Lung (tissue), 12 donors: ENCODE measurements around the gene MTRFR. TPM values are rescaled to one million over a fixed set of nuclear protein-coding genes. Genes with fewer than 3 reads are reported as not detected.

Experiments used
- ATAC-seq: fragments of 200-7000 bp; cut with Tn5 transposase; one replicate; pipeline ENCODE4 v1.9.1; 2020; ENCODE audit warnings: moderate number of reproducible peaks; ENCODE audit not compliant: insufficient read depth, low FRiP score
- DNase-seq, 3 donors: peaks; one replicate each; pipeline ENCODE4 v3.0.0-alpha.2; 2013 to 2017
- H3K27ac ChIP-seq, 2 donors: one replicate each; pipeline ENCODE4 v1.5.1; 2013; ENCODE audit warnings: mild to moderate bottlenecking in 2 of 2, moderate library complexity in 2 of 2, control low read depth in 1 of 2, inconsistent platforms in 1 of 2, low read depth in 1 of 2, low read length in 1 of 2
- H3K27me3 ChIP-seq, 3 donors: one replicate each; pipeline ENCODE4 v1.5.1; 2013; ENCODE audit warnings: low read length in 2 of 3; ENCODE audit not compliant: control insufficient read depth in 3 of 3, insufficient read depth in 3 of 3
- H3K36me3 ChIP-seq, 4 donors: one replicate each; pipeline ENCODE4 v1.5.1; 2013; ENCODE audit warnings: low read length in 4 of 4, mild to moderate bottlenecking in 1 of 4, moderate library complexity in 1 of 4; ENCODE audit not compliant: control insufficient read depth in 4 of 4, insufficient read depth in 4 of 4
- H3K4me1 ChIP-seq, 5 donors: one replicate each; pipeline ENCODE4 v1.5.1; 2013; ENCODE audit warnings: low read length in 5 of 5, mild to moderate bottlenecking in 2 of 5, moderate library complexity in 1 of 5; ENCODE audit not compliant: control insufficient read depth in 5 of 5, insufficient read depth in 5 of 5
- H3K4me3 ChIP-seq: one replicate; pipeline ENCODE4 v1.5.1; 2013; ENCODE audit warnings: mild to moderate bottlenecking, control low read depth, moderate library complexity
- H3K9ac ChIP-seq, 2 donors: one replicate each; pipeline ENCODE4 v1.5.1; 2013; ENCODE audit warnings: low read length in 2 of 2, control low read depth in 1 of 2; ENCODE audit not compliant: insufficient read depth in 1 of 2
- H3K9me3 ChIP-seq, 4 donors: one replicate each; pipeline ENCODE4 v1.5.1; 2013; ENCODE audit warnings: low read length in 3 of 4, mild to moderate bottlenecking in 1 of 4, moderate library complexity in 1 of 4; ENCODE audit not compliant: control insufficient read depth in 4 of 4, insufficient read depth in 3 of 4
- WGBS, 2 donors: extraction: QIAGEN DNeasy Blood & Tissue Kit; methylation state at CpG; one replicate each; pipeline ENCODE4 v1.1.7; 2013; 5-methylcytosine and 5-hydroxymethylcytosine counted together
- polyA plus RNA-seq, 2 donors: library from polyadenylated mRNA; stranded (reverse); fragments of 200-250 nt; gene quantifications; one replicate each; pipeline ENCODE4 v1.2.1, GENCODE V29; 2013
- total RNA-seq, 2 donors: library from RNA; depleted of rRNA in 1 of 2; stranded (reverse); fragments of >200 nt in 1 of 2; gene quantifications; one replicate each; pipeline ENCODE4 v1.2.1, GENCODE V29; 2014 to 2021
- TF ChIP-seq, protein P1 (sequence below): IDR thresholded peaks from 2 replicates; pipeline ENCODE4 v1.5.1; 2012; ENCODE audit warnings: mild to moderate bottlenecking; ENCODE audit errors: control extremely low read depth, extremely low read depth
- donor health status: control.
- donor health status: control.
- donor health status: Bipolar disorder and iron deficiency.
- donor health status: healthy.
- donor health status: DM: yes; HTN: yes; CAD: no.

Gene MTRFR
- total and polyA plus RNA-seq, 4 donors, result 8.8 to 21.6 (median 16.3) TPM

DNA sequence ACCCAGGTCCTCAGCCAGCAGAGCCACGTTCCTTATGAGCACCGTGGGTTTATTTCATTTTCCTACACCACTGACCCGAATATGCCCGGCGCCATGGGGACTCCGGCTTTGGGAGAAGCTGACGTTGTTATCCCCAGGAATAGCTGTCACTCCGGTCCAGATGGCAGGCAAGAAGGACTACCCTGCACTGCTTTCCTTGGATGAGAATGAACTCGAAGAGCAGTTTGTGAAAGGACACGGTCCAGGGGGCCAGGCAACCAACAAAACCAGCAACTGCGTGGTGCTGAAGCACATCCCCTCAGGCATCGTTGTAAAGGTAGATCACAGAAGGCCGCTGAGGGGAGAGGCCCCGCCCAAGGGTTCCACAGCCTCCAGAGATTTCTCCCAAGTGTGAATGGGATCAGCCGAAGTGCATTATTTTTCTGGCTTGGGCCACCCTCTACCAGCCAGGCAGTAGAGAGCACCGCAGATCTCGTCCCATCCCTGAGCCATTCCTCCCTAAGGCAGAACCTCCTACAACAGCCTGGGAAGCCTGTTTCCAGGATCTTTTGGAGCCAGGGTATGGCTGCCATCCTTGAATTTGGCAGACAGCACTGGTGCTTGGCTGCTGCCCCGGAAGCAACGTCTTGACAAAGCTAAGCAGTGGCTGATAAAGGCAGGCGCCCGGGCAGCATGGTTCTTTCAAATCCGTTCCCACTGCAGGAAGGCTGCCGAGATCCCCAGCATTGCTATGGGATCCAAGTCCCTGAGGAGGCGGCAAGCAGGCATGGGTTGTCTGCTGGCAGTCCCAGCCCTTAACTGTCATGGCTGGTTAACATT, 20.6 kb downstream of the MTRFR start:
- Histone ChIP-seq H3K4me1 (peaks cover 0 to 5% (median 2%) of the 10 kb centered on the region in 5 donors), H3K27ac (no peak overlapping the region), H3K36me3 (peaks cover 5 to 30% (median 24%) of the 10 kb centered on the region in 4 donors), H3K9me3 (no peaks in the 10 kb centered on the region), H3K9ac (no peak overlapping the region), H3K4me3 (no peak overlapping the region), H3K27me3 (no peaks in the 10 kb centered on the region)
- ATAC-seq (no peak), DNase-seq (no peak)
- whole genome bisulfite sequencing, 2 donors, result 87 to 93% methylated on average over 24 of the region's 24 CpGs
- TF ChIP-seq, protein P1, sequence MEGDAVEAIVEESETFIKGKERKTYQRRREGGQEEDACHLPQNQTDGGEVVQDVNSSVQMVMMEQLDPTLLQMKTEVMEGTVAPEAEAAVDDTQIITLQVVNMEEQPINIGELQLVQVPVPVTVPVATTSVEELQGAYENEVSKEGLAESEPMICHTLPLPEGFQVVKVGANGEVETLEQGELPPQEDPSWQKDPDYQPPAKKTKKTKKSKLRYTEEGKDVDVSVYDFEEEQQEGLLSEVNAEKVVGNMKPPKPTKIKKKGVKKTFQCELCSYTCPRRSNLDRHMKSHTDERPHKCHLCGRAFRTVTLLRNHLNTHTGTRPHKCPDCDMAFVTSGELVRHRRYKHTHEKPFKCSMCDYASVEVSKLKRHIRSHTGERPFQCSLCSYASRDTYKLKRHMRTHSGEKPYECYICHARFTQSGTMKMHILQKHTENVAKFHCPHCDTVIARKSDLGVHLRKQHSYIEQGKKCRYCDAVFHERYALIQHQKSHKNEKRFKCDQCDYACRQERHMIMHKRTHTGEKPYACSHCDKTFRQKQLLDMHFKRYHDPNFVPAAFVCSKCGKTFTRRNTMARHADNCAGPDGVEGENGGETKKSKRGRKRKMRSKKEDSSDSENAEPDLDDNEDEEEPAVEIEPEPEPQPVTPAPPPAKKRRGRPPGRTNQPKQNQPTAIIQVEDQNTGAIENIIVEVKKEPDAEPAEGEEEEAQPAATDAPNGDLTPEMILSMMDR, result no peak

GRCh38 chr12:123254853-123255446, 21.7 kb downstream of the MTRFR start:
- TF ChIP-seq, protein P1, result no peak
- ATAC-seq (no peak), DNase-seq (no peak)
- WGBS, 2 donors, result 87 to 89% methylated on average over 5 of the region's 5 CpGs
- no peak overlapping the region for H3K27ac ChIP-seq
- H3K4me1 ChIP-seq, result peaks cover 0 to 5% (median 2%) of the 10 kb centered on the region in 5 donors
- no peak overlapping the region for H3K9ac ChIP-seq
- no peaks in the 10 kb centered on the region for H3K27me3 ChIP-seq
- H3K4me3 ChIP-seq, result no peak overlapping the region
- no peaks in the 10 kb centered on the region for H3K9me3 ChIP-seq
- H3K36me3 ChIP-seq, result peaks cover 14 to 34% (median 21%) of the 10 kb centered on the region in 4 donors

- no peaks in the 10 kb centered on the region for H3K9me3 ChIP-seq
Observed at GRCh38 chr12:123258593-123258992, 25.4 kb downstream of the MTRFR start.

More at GRCh38 chr12:123258593-123258992, 25.4 kb downstream of the MTRFR start:
- H3K9ac ChIP-seq, result no peak overlapping the region
- WGBS, 2 donors, result 68 to 92% methylated on average over 4 of the region's 4 CpGs
- no peak overlapping the region for H3K27ac ChIP-seq
- no peaks in the 10 kb centered on the region for H3K27me3 ChIP-seq
- DNase-seq (no peak), ATAC-seq (no peak)
- H3K4me1 ChIP-seq, result no peaks in the 10 kb centered on the region
- H3K4me3 ChIP-seq, result no peak overlapping the region
- H3K36me3 ChIP-seq, result peaks cover 27 to 58% (median 29%) of the 10 kb centered on the region in 4 donors
- TF ChIP-seq, protein P1, result no peak
